ENCODE measurements around the gene SPTBN1.
A peak's percentile ranks its signal among the peaks of the same experiment; 100 is the strongest.
"Not testable (repeated sequence)": the region's sequence is repeated elsewhere in the genome, so short reads cannot be mapped to it uniquely, and the experiment has no call there.

The SPTBN1 gene

GRCh38 chr2:54525321-54525720 is 69.2 kb downstream of the SPTBN1 start:
- in situ Hi-C loops (cut with MboI; ENCODE audit: low pct_unique_long_range_greater_than_20kb, low sequenced_read_pairs, unreplicated experiment): loop anchor here (10.0 kb wide), 1 partner anchor 179 kb away; no protein-coding TSS in a partner anchor
- no peak for DNase-seq (ENCODE audit: low spot score)
- no peak for TF ChIP-seq CTCF (IDR thresholded peaks at IDR 0.05; ENCODE audit: extremely low read depth, insufficient read depth, missing control alignments)

GRCh38 chr2:54526226-54526879 is 70.2 kb downstream of the SPTBN1 start:
- no peak for TF ChIP-seq CTCF (IDR thresholded peaks at IDR 0.05; ENCODE audit: extremely low read depth, insufficient read depth, missing control alignments)
- no peak for DNase-seq (ENCODE audit: low spot score)
- in situ Hi-C loops (cut with MboI; ENCODE audit: low pct_unique_long_range_greater_than_20kb, low sequenced_read_pairs, unreplicated experiment): loop anchor here (10.0 kb wide), 1 partner anchor 178 kb away; no protein-coding TSS in a partner anchor

GRCh38 chr2:54528311-54528955 is 72.3 kb downstream of the SPTBN1 start:
- in situ Hi-C loops (cut with MboI; ENCODE audit: low pct_unique_long_range_greater_than_20kb, low sequenced_read_pairs, unreplicated experiment): loop anchor here (10.0 kb wide), 1 partner anchor 176 kb away; no protein-coding TSS in a partner anchor
- no peak for DNase-seq (ENCODE audit: low spot score)
- no peak for TF ChIP-seq CTCF (IDR thresholded peaks at IDR 0.05; ENCODE audit: extremely low read depth, insufficient read depth, missing control alignments)

GRCh38 chr2:54529518-54529917 is 73.4 kb downstream of the SPTBN1 start:
- in situ Hi-C loops (cut with MboI; ENCODE audit: low pct_unique_long_range_greater_than_20kb, low sequenced_read_pairs, unreplicated experiment): loop anchor here (10.0 kb wide), 1 partner anchor 175 kb away; no protein-coding TSS in a partner anchor
- DNase-seq (ENCODE audit: low spot score): not testable (repeated sequence)

GRCh38 chr2:54529935-54530334 is 73.8 kb downstream of the SPTBN1 start:
- no peak for TF ChIP-seq CTCF (IDR thresholded peaks at IDR 0.05; ENCODE audit: extremely low read depth, insufficient read depth, missing control alignments)
- in situ Hi-C loops (cut with MboI; ENCODE audit: low pct_unique_long_range_greater_than_20kb, low sequenced_read_pairs, unreplicated experiment): loop anchor here (10.0 kb wide), 1 partner anchor 175 kb away; no protein-coding TSS in a partner anchor
- DNase-seq (ENCODE audit: low spot score): peak; percentile 14

- no peak for DNase-seq (ENCODE audit: low spot score)
- in situ Hi-C loops (cut with MboI; ENCODE audit: low pct_unique_long_range_greater_than_20kb, low sequenced_read_pairs, unreplicated experiment): no loop called here
- TF ChIP-seq CTCF (IDR thresholded peaks at IDR 0.05; ENCODE audit: extremely low read depth, insufficient read depth, missing control alignments): no peak
Measured at GRCh38 chr2:54531558-54531957, 75.4 kb downstream of the SPTBN1 start.

- in situ Hi-C loops (cut with MboI; ENCODE audit: low pct_unique_long_range_greater_than_20kb, low sequenced_read_pairs, unreplicated experiment): no loop called here
- DNase-seq (ENCODE audit: low spot score): no peak
- no peak for TF ChIP-seq CTCF (IDR thresholded peaks at IDR 0.05; ENCODE audit: extremely low read depth, insufficient read depth, missing control alignments)
Measured at GRCh38 chr2:54534221-54534620, 78.1 kb downstream of the SPTBN1 start.

Data from GM13977 (cell line).